GM12872 (cell line): Measurements from ENCODE around the gene TBC1D8B.

Source experiments
- CTCF ChIP-seq: IDR thresholded peaks from 3 replicates; pipeline ENCODE4 v1.5.1; 2011; ENCODE audit warnings: low read depth, mild to moderate bottlenecking, low read length, moderate library complexity; ENCODE audit not compliant: insufficient read depth

The TBC1D8B gene

GRCh38 chrX:106894392-106894909 is 92.0 kb downstream of the TBC1D8B start:
- TF ChIP-seq CTCF = peak; percentile 79

DNA sequence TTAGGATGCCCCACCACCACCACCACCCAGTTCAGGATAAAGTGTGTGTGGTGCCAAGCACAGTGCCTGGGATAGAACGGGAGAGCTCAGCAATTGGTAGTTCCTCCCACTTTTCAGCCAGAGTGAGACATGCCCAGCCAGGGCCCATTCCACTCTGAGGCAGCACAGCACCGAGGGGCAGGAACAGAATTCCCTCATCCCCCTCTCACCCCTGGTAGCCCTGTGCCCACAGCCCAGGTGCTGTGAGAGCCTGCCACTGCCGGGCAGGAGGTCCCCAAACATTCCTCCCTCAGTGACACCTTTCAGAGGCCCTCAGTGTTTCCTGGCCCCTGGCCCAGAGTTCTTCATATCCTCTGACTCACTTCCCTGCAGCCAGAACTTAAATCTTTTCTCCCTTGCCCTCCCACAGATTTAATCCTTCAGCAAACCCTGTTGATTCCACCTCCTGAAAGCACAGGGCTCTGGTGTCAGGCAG is 92.5 kb downstream of the TBC1D8B start:
- TF ChIP-seq CTCF = no peak

- TF ChIP-seq CTCF = no peak
Measured at GRCh38 chrX:106897259-106897658, 94.8 kb downstream of the TBC1D8B start.

DNA sequence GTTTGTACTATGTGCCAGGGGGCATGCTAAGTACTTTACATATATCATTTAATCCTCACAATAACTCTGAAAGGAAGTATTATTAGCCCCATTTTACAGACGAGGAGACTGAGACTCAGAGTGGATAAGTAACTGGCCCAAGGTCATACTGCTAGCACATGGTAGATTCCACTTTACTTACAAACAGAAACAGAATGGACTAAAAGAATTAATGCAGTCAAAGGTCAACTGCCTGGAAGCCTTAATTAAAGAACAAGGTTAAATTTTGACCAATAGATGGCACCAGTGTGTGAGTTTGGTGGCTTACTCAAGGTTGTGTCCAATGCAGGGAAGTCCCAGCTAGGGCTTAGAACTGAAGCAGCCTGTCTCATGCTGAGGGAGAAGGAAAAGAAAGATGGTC is 96.0 kb downstream of the TBC1D8B start:
- TF ChIP-seq CTCF = peak; percentile 50

- no peak for TF ChIP-seq CTCF
Measured at GRCh38 chrX:106899276-106899675, 96.8 kb downstream of the TBC1D8B start.

- TF ChIP-seq CTCF = no peak
Measured at GRCh38 chrX:106899841-106900240, 97.4 kb downstream of the TBC1D8B start.

- no peak for TF ChIP-seq CTCF
Measured at GRCh38 chrX:106901341-106901740, 98.9 kb downstream of the TBC1D8B start.
